Pulmonary artery endothelial cell (primary cell): ENCODE results near the gene LRP3. TPM values are rescaled to one million over a fixed set of nuclear protein-coding genes. Genes with fewer than 3 reads are reported as not detected.
"Not testable (repeated sequence)": the region's sequence is repeated elsewhere in the genome, so short reads cannot be mapped to it uniquely, and the experiment has no call there.

ENCODE experiments used
- DNase-seq: peaks from one replicate; pipeline ENCODE4 v3.0.0-alpha.2; 2011; ENCODE audit warnings: low read depth, low spot score
- total RNA-seq: library from RNA; depleted of rRNA; stranded (reverse); fragments of >200 nt; gene quantifications from 2 replicates; pipeline ENCODE4 v1.2.3, GENCODE V29; 2014

LRP3 gene
- total RNA-seq, 1 donor from 2014 or later = 12.0 TPM

GRCh38 chr19:33201886-33202545, 7.9 kb downstream of the LRP3 start:
- DNase-seq = no peak

GRCh38 chr19:33202546-33203507, 8.7 kb downstream of the LRP3 start:
- no peak for DNase-seq

DNA sequence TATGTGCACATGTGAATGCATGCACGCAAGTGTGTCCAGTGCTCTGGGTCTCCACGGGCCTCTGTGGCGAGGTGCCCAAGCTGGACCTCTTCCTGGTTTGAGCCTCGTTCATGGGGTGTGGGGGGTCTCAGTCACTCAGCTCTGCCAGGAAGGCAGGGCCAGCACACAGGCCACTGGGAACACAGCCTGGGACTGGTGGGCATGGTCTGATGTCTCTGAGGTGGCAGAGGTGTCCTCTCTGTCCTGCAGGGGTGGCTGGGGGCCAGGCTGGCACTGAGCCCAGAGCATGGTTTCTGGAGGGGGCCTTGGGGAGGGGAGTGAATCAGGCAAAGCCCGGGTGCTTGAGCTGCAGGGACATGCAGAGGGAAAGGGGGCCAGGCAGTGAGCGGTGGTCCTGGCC, 9.4 kb downstream of the LRP3 start:
- DNase-seq = no peak

DNA sequence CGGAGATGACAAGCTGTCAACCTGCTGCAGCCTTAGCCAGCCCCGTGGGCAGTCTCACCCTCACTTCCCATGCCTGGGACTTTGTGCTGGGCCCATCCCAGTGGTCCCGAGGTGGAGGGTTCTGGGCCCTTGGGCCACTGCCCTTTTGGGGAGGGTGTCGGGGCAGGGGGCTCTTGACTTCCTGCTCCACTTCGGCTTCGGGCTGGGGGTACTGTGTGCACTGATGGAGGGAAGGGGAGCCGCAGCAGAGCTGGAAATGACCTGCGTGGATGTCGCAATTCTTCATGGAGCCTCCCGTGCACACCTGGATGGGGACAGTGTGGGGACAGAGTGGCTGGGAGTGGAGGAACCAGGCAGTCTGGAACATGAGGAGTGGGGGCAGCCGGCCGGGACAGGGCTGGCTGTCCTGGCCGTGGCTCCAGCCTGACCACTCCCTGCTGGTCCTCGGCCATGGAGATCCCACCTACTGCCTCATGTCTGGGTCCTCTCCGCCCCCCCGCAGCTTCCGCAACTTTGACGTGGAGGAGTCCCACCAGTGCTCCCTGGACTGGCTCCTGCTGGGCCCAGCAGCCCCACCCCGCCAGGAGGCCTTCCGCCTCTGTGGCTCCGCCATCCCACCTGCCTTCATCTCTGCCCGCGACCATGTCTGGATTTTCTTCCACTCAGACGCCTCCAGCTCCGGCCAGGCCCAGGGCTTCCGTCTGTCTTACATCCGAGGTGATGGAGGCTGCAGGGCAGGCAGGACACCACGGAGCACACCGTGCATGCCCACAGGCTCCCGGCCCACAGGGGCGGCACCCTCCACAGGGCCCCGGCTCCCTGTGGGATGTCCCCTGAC, 10.2 kb downstream of the LRP3 start:
- no peak for DNase-seq

- DNase-seq = no peak
Observed at GRCh38 chr19:33205110-33205509, 11.0 kb downstream of the LRP3 start.

DNA sequence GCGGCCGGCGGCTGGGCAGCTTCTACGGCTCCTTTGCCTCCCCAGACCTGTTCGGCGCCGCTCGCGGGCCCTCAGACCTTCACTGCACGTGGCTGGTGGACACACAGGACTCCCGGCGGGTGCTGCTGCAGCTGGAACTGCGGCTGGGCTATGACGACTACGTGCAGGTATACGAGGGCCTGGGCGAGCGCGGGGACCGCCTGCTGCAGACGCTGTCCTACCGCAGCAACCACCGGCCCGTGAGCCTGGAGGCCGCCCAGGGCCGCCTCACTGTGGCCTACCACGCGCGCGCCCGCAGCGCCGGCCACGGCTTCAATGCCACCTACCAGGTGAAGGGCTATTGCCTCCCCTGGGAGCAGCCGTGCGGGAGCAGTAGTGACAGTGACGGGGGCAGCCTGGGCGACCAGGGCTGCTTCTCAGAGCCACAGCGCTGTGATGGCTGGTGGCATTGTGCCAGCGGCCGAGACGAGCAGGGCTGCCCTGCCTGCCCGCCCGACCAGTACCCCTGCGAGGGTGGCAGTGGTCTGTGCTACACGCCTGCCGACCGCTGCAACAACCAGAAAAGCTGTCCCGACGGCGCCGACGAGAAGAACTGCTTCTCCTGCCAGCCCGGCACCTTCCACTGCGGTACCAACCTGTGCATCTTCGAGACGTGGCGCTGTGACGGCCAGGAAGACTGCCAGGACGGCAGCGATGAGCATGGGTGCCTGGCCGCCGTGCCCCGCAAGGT, 11.6 kb downstream of the LRP3 start:
- DNase-seq = no peak

- DNase-seq = no peak
Observed at GRCh38 chr19:33206261-33207039, 12.3 kb downstream of the LRP3 start.

DNA sequence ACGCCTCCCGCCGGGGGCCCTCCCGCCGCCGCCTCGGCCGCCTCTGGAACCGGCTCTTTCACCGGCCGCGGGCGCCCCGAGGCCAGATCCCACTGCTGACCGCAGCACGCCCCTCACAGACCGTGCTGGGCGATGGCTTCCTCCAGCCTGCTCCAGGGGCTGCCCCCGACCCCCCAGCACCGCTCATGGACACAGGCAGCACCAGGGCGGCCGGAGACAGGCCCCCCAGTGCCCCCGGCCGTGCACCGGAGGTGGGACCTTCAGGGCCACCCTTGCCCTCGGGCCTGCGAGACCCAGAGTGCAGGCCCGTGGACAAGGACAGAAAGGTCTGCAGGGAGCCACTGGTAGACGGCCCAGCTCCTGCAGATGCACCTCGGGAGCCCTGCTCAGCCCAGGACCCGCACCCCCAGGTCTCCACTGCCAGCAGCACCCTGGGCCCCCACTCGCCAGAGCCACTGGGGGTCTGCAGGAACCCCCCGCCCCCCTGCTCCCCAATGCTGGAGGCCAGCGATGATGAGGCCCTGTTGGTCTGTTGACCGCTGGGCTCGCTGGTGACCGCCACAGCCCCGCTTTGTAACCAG, 13.0 kb downstream of the LRP3 start:
- no peak for DNase-seq

GRCh38 chr19:33207903-33208302, 13.8 kb downstream of the LRP3 start:
- DNase-seq = no peak

DNA sequence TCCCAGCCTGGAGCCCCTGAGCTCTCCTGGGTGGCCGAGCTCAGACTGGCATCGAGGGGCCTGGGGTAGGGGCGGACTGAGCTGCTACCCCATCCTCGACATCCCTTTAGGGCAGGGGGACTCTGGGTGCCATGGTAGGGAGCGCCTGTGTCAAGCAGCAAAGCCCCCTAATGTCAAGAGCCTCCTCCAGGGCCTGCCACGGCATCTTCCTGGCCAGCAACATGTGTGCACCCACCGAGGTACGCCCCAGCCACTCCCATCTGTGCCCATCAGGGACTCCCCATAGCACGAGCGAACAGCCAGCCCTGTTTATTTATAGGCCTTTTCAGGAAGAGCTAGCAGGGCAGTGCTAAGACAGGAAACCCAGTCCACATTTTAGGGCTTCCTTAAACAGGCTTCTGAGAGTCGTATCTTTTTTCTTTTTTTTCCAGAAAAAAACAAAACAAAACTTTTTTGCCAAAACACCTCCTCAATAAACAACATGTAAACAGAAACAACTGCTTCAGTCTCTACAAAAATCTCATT, 14.3 kb downstream of the LRP3 start:
- no peak for DNase-seq

- DNase-seq = no peak
Observed at GRCh38 chr19:33208904-33209849, 15.0 kb downstream of the LRP3 start.

- DNase-seq = not testable (repeated sequence)
Observed at GRCh38 chr19:33209850-33210230, 15.7 kb downstream of the LRP3 start.

- no peak for DNase-seq
Observed at GRCh38 chr19:33210266-33210940, 16.3 kb downstream of the LRP3 start.

GRCh38 chr19:33211794-33212435, 17.8 kb downstream of the LRP3 start:
- no peak for DNase-seq

GRCh38 chr19:33212436-33213172, 18.5 kb downstream of the LRP3 start:
- DNase-seq = no peak

- DNase-seq = no peak
Observed at GRCh38 chr19:33214596-33214995, 20.5 kb downstream of the LRP3 start.
